ENCODE measurements around the gene SHMT1. TPM values are rescaled to one million over a fixed set of nuclear protein-coding genes. Genes with fewer than 3 reads are reported as not detected.
"Not testable (repeated sequence)": the region's sequence is repeated elsewhere in the genome, so short reads cannot be mapped to it uniquely, and the experiment has no call there.

Gene SHMT1
- total RNA-seq (10 to 100 TPM; 21.9 to 34.2 (median 26.9) TPM), polyA plus RNA-seq (10 to 100 TPM; 16.2 to 34.8 (median 24.7) TPM)

DNA sequence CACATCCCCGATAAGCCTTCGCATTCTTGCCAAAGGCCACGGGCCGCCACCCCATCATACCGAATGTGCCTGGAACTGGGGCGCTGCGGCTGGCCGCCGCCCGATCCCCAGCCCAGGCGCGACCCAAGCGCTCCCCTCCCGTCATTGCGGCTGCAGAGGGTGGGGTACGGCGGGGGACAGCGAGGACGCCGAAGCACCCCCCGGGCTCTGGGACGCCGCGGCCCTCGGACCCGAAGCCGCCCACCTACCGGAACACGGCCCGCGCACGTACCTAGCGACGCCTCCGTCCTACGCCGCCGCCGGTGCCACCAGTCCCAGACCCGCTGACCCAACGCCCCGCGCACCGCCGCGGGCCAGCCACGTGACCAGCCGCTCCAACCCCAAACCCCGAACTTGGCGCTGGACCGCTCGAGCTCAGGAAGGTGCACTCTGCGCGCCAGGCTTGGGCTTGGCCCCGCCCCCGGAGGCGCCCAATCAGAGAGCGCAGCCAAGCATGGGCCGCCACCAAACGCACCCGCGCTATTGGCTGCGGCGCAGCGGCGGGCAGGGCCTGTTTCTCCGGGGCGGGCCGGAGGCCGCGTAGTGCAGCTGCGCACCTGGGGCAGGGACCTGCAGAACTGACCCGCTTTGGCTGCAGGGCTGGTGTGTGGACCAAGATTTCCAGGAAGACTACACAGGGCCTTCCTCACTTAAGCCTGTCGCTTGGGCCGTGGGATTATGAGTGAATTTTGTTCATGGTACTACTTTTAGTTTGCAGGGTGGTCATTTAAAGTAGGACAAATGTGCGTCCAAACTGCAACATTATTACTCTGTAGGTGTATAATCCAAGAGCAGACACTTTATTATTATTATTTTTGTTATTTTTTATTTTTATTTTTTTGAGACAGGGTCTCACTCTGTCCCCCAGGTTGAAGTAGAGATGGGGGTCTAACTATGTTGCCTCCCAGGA lies at the start of gene SHMT1:
Gene SHMT1 (minus strand): TSS at position 450 of the 949 bp plus-strand sequence. CDS start 7,569 bp downstream, outside the sequence.
- peak; percentile 98 for DNase-seq
- TF ChIP-seq POLR2AphosphoS5 (IDR thresholded peaks at IDR 0.05) (peak; percentile 46 to 88 (median 80)), EP300 (IDR thresholded peaks at IDR 0.05) (no peak), POLR2A (IDR thresholded peaks at IDR 0.05) (peak in 1 of 2 donors; percentile 25)
- TF ChIP-seq, protein P1, sequence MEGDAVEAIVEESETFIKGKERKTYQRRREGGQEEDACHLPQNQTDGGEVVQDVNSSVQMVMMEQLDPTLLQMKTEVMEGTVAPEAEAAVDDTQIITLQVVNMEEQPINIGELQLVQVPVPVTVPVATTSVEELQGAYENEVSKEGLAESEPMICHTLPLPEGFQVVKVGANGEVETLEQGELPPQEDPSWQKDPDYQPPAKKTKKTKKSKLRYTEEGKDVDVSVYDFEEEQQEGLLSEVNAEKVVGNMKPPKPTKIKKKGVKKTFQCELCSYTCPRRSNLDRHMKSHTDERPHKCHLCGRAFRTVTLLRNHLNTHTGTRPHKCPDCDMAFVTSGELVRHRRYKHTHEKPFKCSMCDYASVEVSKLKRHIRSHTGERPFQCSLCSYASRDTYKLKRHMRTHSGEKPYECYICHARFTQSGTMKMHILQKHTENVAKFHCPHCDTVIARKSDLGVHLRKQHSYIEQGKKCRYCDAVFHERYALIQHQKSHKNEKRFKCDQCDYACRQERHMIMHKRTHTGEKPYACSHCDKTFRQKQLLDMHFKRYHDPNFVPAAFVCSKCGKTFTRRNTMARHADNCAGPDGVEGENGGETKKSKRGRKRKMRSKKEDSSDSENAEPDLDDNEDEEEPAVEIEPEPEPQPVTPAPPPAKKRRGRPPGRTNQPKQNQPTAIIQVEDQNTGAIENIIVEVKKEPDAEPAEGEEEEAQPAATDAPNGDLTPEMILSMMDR (IDR thresholded peaks at IDR 0.05): no peak
- WGBS, 2 donors: 0 to 1% methylated on average over 76 of the region's 76 CpGs
- Histone ChIP-seq H3K27ac (peak within 1 kb of the TSS; percentile 74 to 85 (median 80)), H3K9me3 (no peaks in the 10 kb centered on the region), H3K4me3 (peak within 1 kb of the TSS; percentile 68 to 96 (median 90)), H3K27me3 (no peaks in the 10 kb centered on the region), H3K36me3 (peaks cover 0 to 19% (median 0%) of the 10 kb centered on the region in 4 donors), H3K4me1 (peaks cover 0 to 18% (median 9%) of the 10 kb centered on the region in 4 donors)
- intact Hi-C loops (cut with DNase I): no loop called here

DNA sequence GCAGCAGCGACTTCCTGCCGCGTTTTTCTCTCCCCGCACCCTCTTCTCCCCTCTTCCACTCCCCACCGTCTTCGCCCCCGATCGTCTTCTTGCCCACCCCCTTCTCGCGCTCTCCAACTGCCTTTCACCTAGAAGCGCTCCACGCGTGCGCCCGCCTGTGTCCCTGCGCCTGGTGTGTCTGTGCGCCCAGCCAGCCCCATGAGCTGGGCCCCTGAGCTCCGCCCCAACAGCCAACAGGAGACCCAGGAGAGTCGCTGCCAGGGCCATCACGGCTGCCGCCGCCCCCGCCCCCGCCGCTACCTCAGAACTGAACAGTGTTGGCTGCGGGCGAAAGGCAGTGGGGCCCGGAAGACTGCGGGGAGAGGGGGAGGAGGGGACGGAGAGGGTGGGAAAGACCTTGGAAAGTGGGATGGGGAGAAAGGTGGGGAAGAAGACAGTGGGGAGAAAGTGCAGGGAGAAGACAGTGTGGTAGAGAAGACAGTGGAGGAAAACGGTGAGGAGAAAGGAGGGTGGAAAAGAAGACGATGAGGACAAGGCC lies 48.7 kb upstream of the SHMT1 start:
- DNase-seq; H3K4me1 ChIP-seq; H3K9me3 ChIP-seq; intact Hi-C loops (cut with DNase I); H3K36me3 ChIP-seq; H3K27me3 ChIP-seq: not testable (repeated sequence)
- no CpG with 5 or more reads among the region's 32 CpGs for WGBS, 2 donors
- Histone ChIP-seq H3K4me3 (peak overlapping the region; percentile 44 to 54 (median 49)), H3K27ac (peak overlapping the region in 3 of 4 donors; percentile 76 to 88 (median 81))

DNA sequence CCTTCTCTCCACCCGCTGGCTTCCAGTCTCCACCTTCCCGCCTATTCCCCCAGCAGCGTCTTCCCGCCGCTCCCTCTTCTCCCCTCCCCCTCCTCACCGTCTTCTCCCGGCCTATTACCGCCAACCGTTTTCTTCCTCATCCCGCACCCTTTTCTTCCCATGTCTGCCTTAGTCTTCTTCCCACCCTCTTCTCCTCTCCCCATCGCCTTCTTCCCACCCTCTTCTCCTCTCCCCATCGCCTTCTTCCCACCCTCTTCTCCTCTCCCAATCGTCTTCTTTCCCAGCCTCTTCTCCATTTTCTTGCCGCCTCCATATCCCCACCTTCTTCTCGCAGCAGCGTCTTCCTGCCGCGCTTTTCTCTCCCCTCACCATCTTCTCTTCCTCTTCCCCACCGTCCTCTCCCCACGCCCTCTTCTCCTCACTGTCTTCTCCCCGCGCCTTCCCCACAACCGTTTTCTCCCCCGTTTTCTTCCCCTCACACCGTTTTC lies 48.1 kb upstream of the SHMT1 start:
- H3K9me3 ChIP-seq; H3K27me3 ChIP-seq; intact Hi-C loops (cut with DNase I); H3K36me3 ChIP-seq; DNase-seq; H3K4me1 ChIP-seq: not testable (repeated sequence)
- WGBS, 2 donors: 1% methylated on average over 23 of the region's 25 CpGs
- peak overlapping the region; percentile 76 to 88 (median 82) for H3K27ac ChIP-seq
- peak overlapping the region; percentile 44 to 54 (median 49) for H3K4me3 ChIP-seq

DNA sequence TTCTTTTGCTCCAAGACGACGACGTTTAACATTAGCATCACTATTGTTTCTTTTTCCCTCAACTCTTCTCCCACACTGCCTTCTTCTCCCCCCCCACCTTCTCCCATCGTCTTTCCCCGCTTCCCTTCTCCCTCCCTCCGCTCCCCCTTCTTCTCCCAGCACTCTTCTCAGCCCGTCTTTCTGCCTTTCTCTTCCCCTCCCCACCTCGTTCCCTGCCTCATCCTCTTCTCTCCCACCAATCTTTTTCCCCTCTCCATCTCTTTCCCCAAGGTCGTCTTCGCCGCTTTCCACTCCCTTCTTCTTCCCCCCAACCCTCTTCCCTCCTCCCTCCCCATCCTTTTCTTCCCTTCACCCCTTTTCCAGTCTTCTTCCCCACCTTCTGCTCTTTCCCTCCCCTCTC lies 47.4 kb upstream of the SHMT1 start:
- H3K4me1 ChIP-seq; H3K27me3 ChIP-seq; H3K9me3 ChIP-seq; DNase-seq; intact Hi-C loops (cut with DNase I); H3K36me3 ChIP-seq: not testable (repeated sequence)
- Histone ChIP-seq H3K4me3 (peak overlapping the region; percentile 44 to 54 (median 49)), H3K27ac (peak overlapping the region; percentile 76 to 88 (median 82))
- 10 to 19% methylated on average over 11 of the region's 11 CpGs for WGBS, 2 donors

DNA sequence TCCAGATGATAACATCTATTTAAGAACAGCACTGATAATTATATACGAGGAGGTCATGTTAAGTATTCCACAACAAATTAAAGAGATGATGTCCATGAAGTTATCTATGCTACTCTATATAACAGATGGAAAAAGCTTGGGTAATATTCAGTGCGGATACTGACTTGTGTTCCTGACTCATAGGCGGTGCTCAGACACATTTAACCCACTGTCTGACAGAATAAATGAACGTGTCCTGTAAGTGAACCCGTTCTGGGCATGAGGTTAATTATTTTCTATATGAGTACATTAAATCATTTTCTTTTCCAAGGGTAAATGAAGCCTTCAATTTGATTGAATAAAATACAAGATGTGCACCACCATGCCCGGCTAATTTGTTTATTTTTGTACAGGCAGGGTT lies 46.0 kb upstream of the SHMT1 start:
- H3K27me3 ChIP-seq; H3K9me3 ChIP-seq; H3K4me3 ChIP-seq; H3K27ac ChIP-seq; DNase-seq; H3K4me1 ChIP-seq; H3K36me3 ChIP-seq; intact Hi-C loops (cut with DNase I): not testable (repeated sequence)
- WGBS, 2 donors: 8 to 35% methylated on average over 6 of the region's 6 CpGs

DNA sequence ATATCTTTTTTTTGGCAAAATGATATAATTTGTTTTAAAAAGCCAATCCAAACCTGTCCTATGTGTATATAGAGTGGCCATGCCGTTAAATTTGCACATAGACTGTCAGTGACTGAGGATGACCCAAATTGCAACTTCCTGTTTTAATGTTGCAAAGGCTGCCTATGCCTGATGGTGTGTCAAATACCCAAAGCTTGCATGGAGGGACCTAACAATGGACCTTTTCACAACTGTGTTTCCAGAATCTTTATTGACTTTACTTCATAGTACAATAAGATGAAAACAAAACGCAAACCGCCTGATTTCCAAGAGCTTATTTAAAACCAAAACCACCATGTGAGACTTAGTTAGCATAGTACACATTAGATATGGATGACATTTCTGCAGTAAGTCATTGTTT lies 45.6 kb upstream of the SHMT1 start:
- DNase-seq; intact Hi-C loops (cut with DNase I); H3K9me3 ChIP-seq; H3K27ac ChIP-seq; H3K36me3 ChIP-seq; H3K27me3 ChIP-seq; H3K4me1 ChIP-seq; H3K4me3 ChIP-seq: not testable (repeated sequence)
- WGBS, 2 donors: 8 to 29% methylated on average over 3 of the region's 3 CpGs

DNA sequence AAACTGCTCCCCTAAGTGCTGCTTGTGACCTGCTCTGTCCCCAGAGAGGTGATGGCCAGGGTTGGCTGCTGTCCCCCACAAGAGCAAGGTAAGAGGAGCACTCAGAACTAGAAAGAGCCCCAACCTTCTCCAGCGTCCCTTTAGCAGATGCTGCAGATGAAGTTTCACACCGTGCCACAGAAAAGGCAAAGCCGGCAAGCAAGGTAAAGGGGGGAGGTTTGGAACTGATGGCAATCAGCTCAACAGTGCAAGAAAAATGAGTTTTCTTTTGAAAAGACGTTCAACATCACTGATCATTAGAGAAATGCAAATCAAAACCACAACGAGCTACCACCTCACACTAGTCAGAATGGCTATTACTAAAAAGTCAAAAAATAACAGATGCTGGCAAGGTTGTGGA lies 40.3 kb upstream of the SHMT1 start:
- H3K36me3 ChIP-seq; H3K27me3 ChIP-seq; H3K9me3 ChIP-seq; intact Hi-C loops (cut with DNase I); H3K4me3 ChIP-seq; DNase-seq; H3K4me1 ChIP-seq; H3K27ac ChIP-seq: not testable (repeated sequence)
- WGBS, 2 donors: 55 to 82% methylated on average over 2 to 3 of the region's 5 CpGs

DNA sequence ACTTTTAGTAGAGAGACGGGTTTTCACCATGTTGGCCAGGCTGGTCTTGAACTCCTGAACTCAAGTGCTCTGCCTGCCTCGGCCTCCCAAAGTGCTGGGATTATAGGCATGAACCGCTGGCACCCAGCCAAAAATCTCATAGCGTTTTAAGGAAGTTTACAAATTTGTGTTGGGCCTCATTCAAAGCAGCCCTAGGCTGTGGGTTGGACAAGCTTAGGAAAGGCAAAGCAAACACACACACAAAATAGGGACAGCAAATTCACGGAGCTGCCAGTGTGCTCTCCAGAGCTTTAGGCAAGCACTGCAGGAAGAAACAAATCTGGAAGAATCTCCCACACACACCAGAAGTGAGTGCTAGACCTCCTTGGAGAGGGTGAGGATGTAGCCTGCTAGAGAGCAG lies 39.8 kb upstream of the SHMT1 start:
- H3K36me3 ChIP-seq; H3K4me3 ChIP-seq; H3K27ac ChIP-seq; H3K9me3 ChIP-seq; H3K27me3 ChIP-seq; DNase-seq; intact Hi-C loops (cut with DNase I); H3K4me1 ChIP-seq: not testable (repeated sequence)
- 4 to 26% methylated on average over 4 of the region's 5 CpGs for WGBS, 2 donors

DNA sequence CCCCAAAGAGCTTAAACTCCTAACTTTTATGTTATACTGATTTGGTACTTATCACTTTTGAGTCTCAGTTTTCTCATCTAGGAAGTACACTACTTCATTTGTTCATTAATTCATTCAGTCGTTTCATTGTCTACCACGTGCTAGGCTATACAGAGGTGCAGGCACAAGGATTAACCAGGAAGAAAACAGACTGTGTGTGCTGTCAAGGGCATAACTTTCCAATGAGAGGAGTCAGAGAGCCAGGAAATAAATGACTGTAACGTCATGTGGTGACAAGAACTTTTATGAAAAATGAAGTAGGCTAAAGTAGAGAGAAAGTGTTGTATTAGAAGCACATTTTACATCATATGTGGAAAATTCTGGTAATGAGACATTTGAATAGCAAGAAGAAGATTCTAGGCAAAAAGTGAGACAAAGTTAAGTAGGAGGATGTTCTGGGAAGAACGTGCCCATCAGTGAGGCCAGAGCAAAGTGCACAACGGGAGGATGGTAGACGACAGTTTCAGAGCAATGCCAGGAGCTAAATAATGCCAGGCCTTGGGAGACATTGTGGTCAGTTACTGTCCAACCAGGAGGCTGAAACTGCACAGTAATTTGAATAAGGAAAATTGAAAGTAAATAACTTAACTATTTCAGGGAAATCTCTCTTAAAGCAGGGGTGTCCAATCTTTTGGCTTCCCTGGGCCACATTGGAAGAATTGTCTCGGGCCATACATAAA lies 38.7 kb upstream of the SHMT1 start:
- DNase-seq; H3K27me3 ChIP-seq; H3K4me3 ChIP-seq; H3K4me1 ChIP-seq; H3K27ac ChIP-seq; H3K9me3 ChIP-seq; intact Hi-C loops (cut with DNase I); H3K36me3 ChIP-seq: not testable (repeated sequence)
- 27 to 58% methylated on average over 7 of the region's 7 CpGs for WGBS, 2 donors

DNA sequence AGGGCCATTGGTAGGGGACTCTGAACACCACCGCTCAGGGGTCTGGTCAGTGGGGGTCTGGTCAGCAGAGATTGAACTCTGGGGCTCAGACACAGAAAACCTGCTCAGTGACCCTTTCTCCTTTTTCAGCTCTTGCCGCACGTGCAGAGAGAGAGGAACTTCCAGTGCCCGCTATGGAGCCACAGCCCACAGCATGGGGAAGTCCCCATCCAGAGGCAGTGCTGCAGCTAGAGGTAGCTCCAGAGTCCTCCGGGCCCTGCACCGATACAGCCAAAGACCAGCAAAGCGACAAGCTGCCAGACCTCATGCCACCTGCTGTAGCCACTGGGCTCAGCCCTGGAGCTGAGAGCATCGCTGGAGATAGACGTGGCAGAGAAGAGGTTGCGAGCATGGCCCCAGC lies 25.4 kb upstream of the SHMT1 start:
- DNase-seq; H3K4me3 ChIP-seq; H3K27me3 ChIP-seq; H3K9me3 ChIP-seq; H3K4me1 ChIP-seq; H3K27ac ChIP-seq; intact Hi-C loops (cut with DNase I); H3K36me3 ChIP-seq: not testable (repeated sequence)
- 70 to 83% methylated on average over 6 to 7 of the region's 10 CpGs for WGBS, 2 donors

DNA sequence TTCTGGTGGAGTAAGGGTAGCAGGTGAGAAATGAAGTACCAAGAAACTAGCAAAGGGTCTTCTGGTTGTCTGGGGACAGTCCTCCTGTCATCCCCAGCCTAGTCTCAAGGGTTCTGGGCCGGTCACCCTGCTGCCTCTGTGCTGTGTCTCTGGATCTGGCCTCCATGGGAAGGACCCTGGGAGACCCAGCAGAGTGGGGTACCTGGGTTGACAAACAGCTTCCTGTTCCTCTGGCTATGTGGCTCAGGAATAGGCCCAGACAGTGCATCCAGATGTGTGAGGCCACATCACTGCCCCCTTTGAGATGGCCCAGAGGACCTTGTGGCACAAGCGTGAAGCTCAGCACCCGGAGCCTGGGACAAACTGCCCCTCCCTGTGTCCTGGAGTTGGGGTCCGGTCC lies 24.9 kb upstream of the SHMT1 start:
- DNase-seq; H3K4me1 ChIP-seq; H3K27me3 ChIP-seq; H3K9me3 ChIP-seq; intact Hi-C loops (cut with DNase I); H3K27ac ChIP-seq; H3K4me3 ChIP-seq; H3K36me3 ChIP-seq: not testable (repeated sequence)
- 87 to 89% methylated on average over 4 of the region's 4 CpGs for WGBS, 2 donors
